Osteoblast (primary cell): ENCODE data around the gene CMTM1. TPM values are rescaled to one million over a fixed set of nuclear protein-coding genes. Genes with fewer than 3 reads are reported as not detected.

Experiments
- DNase-seq: peaks from one replicate; pipeline ENCODE4 v3.0.0; 2011; ENCODE audit warnings: low spot score, mixed read lengths; ENCODE audit not compliant: insufficient read length; ENCODE audit errors: missing footprints
- H2AFZ ChIP-seq: 2 replicates; pipeline ENCODE4 v1.6.0; 2011; ENCODE audit warnings: mild to moderate bottlenecking, low read length
- H3K27ac ChIP-seq: 2 replicates; pipeline ENCODE4 v1.5.1; 2011; ENCODE audit warnings: mild to moderate bottlenecking, low read depth, low read length, moderate library complexity
- H3K27me3 ChIP-seq: 2 replicates; pipeline ENCODE4 v1.6.0; 2012; ENCODE audit warnings: mild to moderate bottlenecking, control low read depth, inconsistent platforms, low read length, moderate library complexity; ENCODE audit not compliant: insufficient read depth
- H3K36me3 ChIP-seq: 2 replicates; pipeline ENCODE4 v1.5.1; 2011; ENCODE audit warnings: mild to moderate bottlenecking, low read length, control low read depth, moderate library complexity; ENCODE audit not compliant: insufficient read depth
- H3K4me1 ChIP-seq: 2 replicates; pipeline ENCODE4 v1.5.1; 2011; ENCODE audit warnings: mild to moderate bottlenecking, low read length, control low read depth, moderate library complexity; ENCODE audit not compliant: insufficient read depth
- H3K4me2 ChIP-seq: 2 replicates; pipeline ENCODE4 v1.6.0; 2011; ENCODE audit warnings: mild to moderate bottlenecking, low read length; ENCODE audit not compliant: insufficient read depth
- H3K4me3 ChIP-seq: fragments of 200-600 bp; sonication (generic); 3 replicates; pipeline ENCODE4 v1.5.1; 2012; ENCODE audit warnings: mild to moderate bottlenecking, low read length, inconsistent platforms; ENCODE audit not compliant: insufficient read depth
- H3K79me2 ChIP-seq: 2 replicates; pipeline ENCODE4 v1.6.0; 2012; ENCODE audit warnings: mild to moderate bottlenecking, low read length, control low read depth, inconsistent platforms; ENCODE audit not compliant: insufficient read depth
- H3K9me3 ChIP-seq: 2 replicates; pipeline ENCODE4 v1.5.1; 2011; ENCODE audit warnings: low read depth, low read length, control low read depth
- H4K20me1 ChIP-seq: 2 replicates; pipeline ENCODE4 v1.6.0; 2012; ENCODE audit warnings: mild to moderate bottlenecking, low read length, control low read depth; ENCODE audit not compliant: insufficient read depth
- CTCF ChIP-seq: IDR thresholded peaks from 2 replicates; pipeline ENCODE4 v1.5.1; 2011; ENCODE audit warnings: mild to moderate bottlenecking, low read depth, low read length, moderate library complexity; ENCODE audit errors: extremely low read depth
- total RNA-seq: library from RNA; depleted of rRNA; stranded (reverse); fragments of >200 nt; gene quantifications from 2 replicates; pipeline ENCODE4 v1.2.3, GENCODE V29; 2012

Gene CMTM1
- total RNA-seq, result 4.0 and 4.1 TPM in 2 replicates

- DNase-seq, result no peak
- peaks cover 5% of the 10 kb centered on the region for H3K79me2 ChIP-seq
- no peaks in the 10 kb centered on the region for H3K27me3 ChIP-seq
- H3K36me3 ChIP-seq, result peaks cover 18% of the 10 kb centered on the region
- no peak within 1 kb of the TSS for H3K4me2 ChIP-seq
- H3K4me1 ChIP-seq, result peaks cover 24% of the 10 kb centered on the region
- TF ChIP-seq CTCF, result no peak
- no peak within 1 kb of the TSS for H2AFZ ChIP-seq
- H3K4me3 ChIP-seq, result no peak within 1 kb of the TSS
- no peaks in the 10 kb centered on the region for H3K9me3 ChIP-seq
- no peaks in the 10 kb centered on the region for H4K20me1 ChIP-seq
- no peak within 1 kb of the TSS for H3K27ac ChIP-seq
These were observed at the start of gene CMTM1 for GRCh38 chr16:66566051-66566901. CMTM1 (plus strand) TSS chr16:66566439; CDS start chr16:66566514, 75 bp downstream.

- Histone ChIP-seq H3K9me3 (no peaks in the 10 kb centered on the region), H3K27ac (peak overlapping the region; percentile 59), H4K20me1 (peaks cover 2% of the 10 kb centered on the region), H3K36me3 (peaks cover 6% of the 10 kb centered on the region), H3K4me2 (no peak overlapping the region), H3K79me2 (peaks cover 2% of the 10 kb centered on the region), H3K4me1 (peaks cover 46% of the 10 kb centered on the region), H3K4me3 (no peak overlapping the region), H2AFZ (peak overlapping the region; percentile 48), H3K27me3 (no peaks in the 10 kb centered on the region)
- peak; percentile 87 for DNase-seq
- no peak for TF ChIP-seq CTCF
These were observed 49.8 kb upstream of the CMTM1 start for GRCh38 chr16:66516509-66516807.

GRCh38 chr16:66516808-66517585 lies 49.2 kb upstream of the CMTM1 start:
- TF ChIP-seq CTCF, result no peak
- Histone ChIP-seq H3K79me2 (peaks cover 2% of the 10 kb centered on the region), H3K36me3 (peaks cover 6% of the 10 kb centered on the region), H3K4me3 (peak overlapping the region; percentile 44), H4K20me1 (peaks cover 2% of the 10 kb centered on the region), H3K27ac (peak overlapping the region; percentile 88), H2AFZ (peak overlapping the region; percentile 84), H3K27me3 (no peaks in the 10 kb centered on the region), H3K9me3 (no peaks in the 10 kb centered on the region), H3K4me1 (peaks cover 46% of the 10 kb centered on the region), H3K4me2 (peak overlapping the region; percentile 73)
- DNase-seq, result peak; percentile 97

GRCh38 chr16:66517586-66518263 lies 48.5 kb upstream of the CMTM1 start:
- peaks cover 2% of the 10 kb centered on the region for H4K20me1 ChIP-seq
- H3K4me3 ChIP-seq, result no peak overlapping the region
- peak; percentile 30 for DNase-seq
- peaks cover 6% of the 10 kb centered on the region for H3K36me3 ChIP-seq
- peak overlapping the region; percentile 73 for H3K4me2 ChIP-seq
- peaks cover 2% of the 10 kb centered on the region for H3K79me2 ChIP-seq
- peaks cover 44% of the 10 kb centered on the region for H3K4me1 ChIP-seq
- H3K27ac ChIP-seq, result peak overlapping the region; percentile 88
- H3K9me3 ChIP-seq, result no peaks in the 10 kb centered on the region
- H2AFZ ChIP-seq, result no peak overlapping the region
- no peaks in the 10 kb centered on the region for H3K27me3 ChIP-seq
- TF ChIP-seq CTCF, result no peak
